NT2/D1 (cell line): Measurements from ENCODE around the gene CCDC88C.
"Not testable (repeated sequence)": the region's sequence is repeated elsewhere in the genome, so short reads cannot be mapped to it uniquely, and the experiment has no call there.

Experiments
- DNase-seq: peaks from one replicate; pipeline ENCODE4 v3.0.0-alpha.2; 2011; ENCODE audit warnings: low read depth, low spot score
- H3K27me3 ChIP-seq: 2 replicates; pipeline ENCODE4 v1.6.0; 2011; ENCODE audit warnings: mild to moderate bottlenecking; ENCODE audit not compliant: insufficient read length, insufficient read depth
- H3K36me3 ChIP-seq: 2 replicates; pipeline ENCODE4 v1.6.1; 2011; ENCODE audit warnings: mild to moderate bottlenecking, low read length, mixed read lengths; ENCODE audit not compliant: insufficient read depth, insufficient read length
- H3K4me1 ChIP-seq: 2 replicates; pipeline ENCODE4 v1.5.1; 2011; ENCODE audit not compliant: insufficient read depth, insufficient read length
- H3K4me3 ChIP-seq: 2 replicates; pipeline ENCODE4 v1.5.1; 2011; ENCODE audit warnings: low read depth; ENCODE audit not compliant: insufficient read length
- H3K9ac ChIP-seq: 2 replicates; pipeline ENCODE4 v1.6.0; 2011; ENCODE audit warnings: low read depth; ENCODE audit not compliant: insufficient read length
- H3K9me3 ChIP-seq: 2 replicates; pipeline ENCODE4 v1.5.1; 2011; ENCODE audit warnings: mild to moderate bottlenecking, low read length; ENCODE audit not compliant: insufficient read depth
- SUZ12 ChIP-seq: IDR thresholded peaks from 2 replicates; pipeline ENCODE4 v1.6.1; 2011; ENCODE audit not compliant: insufficient read length, insufficient read depth; ENCODE audit errors: extremely low read depth
- YY1 ChIP-seq: IDR thresholded peaks from 2 replicates; pipeline ENCODE4 v1.6.1; 2011; ENCODE audit not compliant: insufficient read length, insufficient read depth
- ZNF274 ChIP-seq: IDR thresholded peaks from 2 replicates; pipeline ENCODE4 v1.6.1; 2011; ENCODE audit warnings: mild to moderate bottlenecking, low read depth, low read length

CCDC88C gene

GRCh38 chr14:91415794-91416743, 1.6 kb downstream of the CCDC88C start:
- peak overlapping the region; percentile 63 for H3K4me3 ChIP-seq
- H3K36me3 ChIP-seq, result peaks cover 10% of the 10 kb centered on the region
- no peaks in the 10 kb centered on the region for H3K27me3 ChIP-seq
- H3K9me3 ChIP-seq, result no peaks in the 10 kb centered on the region
- peaks cover 2% of the 10 kb centered on the region for H3K4me1 ChIP-seq
- TF ChIP-seq SUZ12 (no peak), YY1 (no peak), ZNF274 (no peak)
- H3K9ac ChIP-seq, result peak overlapping the region; percentile 82
- no peak for DNase-seq

- no peaks in the 10 kb centered on the region for H3K27me3 ChIP-seq
- peaks cover 6% of the 10 kb centered on the region for H3K4me1 ChIP-seq
Observed at GRCh38 chr14:91414475-91414833, 3.2 kb downstream of the CCDC88C start.

GRCh38 chr14:91413547-91414474, 3.8 kb downstream of the CCDC88C start:
- Histone ChIP-seq H3K27me3 (no peaks in the 10 kb centered on the region), H3K4me1 (peaks cover 6% of the 10 kb centered on the region), H3K36me3 (peaks cover 11% of the 10 kb centered on the region), H3K4me3 (no peak overlapping the region), H3K9ac (no peak overlapping the region), H3K9me3 (no peaks in the 10 kb centered on the region)
- DNase-seq, result no peak
- TF ChIP-seq SUZ12, result no peak
- TF ChIP-seq ZNF274, result no peak
- TF ChIP-seq YY1, result no peak

More at GRCh38 chr14:91414475-91414833, 3.2 kb downstream of the CCDC88C start:
- TF ChIP-seq SUZ12, result no peak
- no peak for TF ChIP-seq YY1
- no peak for TF ChIP-seq ZNF274
- peaks cover 10% of the 10 kb centered on the region for H3K36me3 ChIP-seq
- H3K4me3 ChIP-seq, result no peak overlapping the region
- H3K9ac ChIP-seq, result no peak overlapping the region
- no peak for DNase-seq
- no peaks in the 10 kb centered on the region for H3K9me3 ChIP-seq

- Histone ChIP-seq H3K4me1 (peaks cover 6% of the 10 kb centered on the region), H3K4me3 (no peak overlapping the region), H3K36me3 (peaks cover 19% of the 10 kb centered on the region), H3K27me3 (no peaks in the 10 kb centered on the region), H3K9ac (no peak overlapping the region), H3K9me3 (no peaks in the 10 kb centered on the region)
- TF ChIP-seq SUZ12 (no peak), YY1 (no peak), ZNF274 (no peak)
- DNase-seq, result no peak
Observed at GRCh38 chr14:91412939-91413338, 4.7 kb downstream of the CCDC88C start.

GRCh38 chr14:91410771-91411536, 6.7 kb downstream of the CCDC88C start:
- Histone ChIP-seq H3K36me3 (peaks cover 18% of the 10 kb centered on the region), H3K27me3 (no peaks in the 10 kb centered on the region), H3K4me1 (peaks cover 6% of the 10 kb centered on the region), H3K9me3 (no peaks in the 10 kb centered on the region), H3K4me3 (no peak overlapping the region), H3K9ac (no peak overlapping the region)
- no peak for TF ChIP-seq SUZ12
- no peak for TF ChIP-seq YY1
- no peak for TF ChIP-seq ZNF274
- no peak for DNase-seq

GRCh38 chr14:91409928-91410718, 7.5 kb downstream of the CCDC88C start:
- Histone ChIP-seq H3K36me3 (peaks cover 16% of the 10 kb centered on the region), H3K27me3 (no peaks in the 10 kb centered on the region), H3K4me3 (no peak overlapping the region), H3K4me1 (peaks cover 6% of the 10 kb centered on the region), H3K9me3 (no peaks in the 10 kb centered on the region), H3K9ac (no peak overlapping the region)
- no peak for DNase-seq
- TF ChIP-seq ZNF274 (no peak), SUZ12 (no peak), YY1 (no peak)

GRCh38 chr14:91409240-91409639, 8.4 kb downstream of the CCDC88C start:
- not testable (repeated sequence) for H3K27me3 ChIP-seq, H3K9ac ChIP-seq, H3K4me1 ChIP-seq, H3K9me3 ChIP-seq, H3K4me3 ChIP-seq, DNase-seq
- H3K36me3 ChIP-seq, result peaks cover 16% of the 10 kb centered on the region
